ENCODE results near the gene FAM13A. TPM values are rescaled to one million over a fixed set of nuclear protein-coding genes. Genes with fewer than 3 reads are reported as not detected.

The FAM13A gene
- total and polyA plus RNA-seq, 10 of the 15 experiments (the other 5 are each of a cell fraction or from before 2014, with no cell fraction given): 0.05 to 1.8 (median 0.27) TPM; not detected in 1

- Histone ChIP-seq H3K4me3 (no peak overlapping the region), H4K20me1 (ENCODE audit: control insufficient read depth, insufficient read depth) (no peaks in the 10 kb centered on the region), H3K27me3 (replicated peaks in 1 of 2; ENCODE audit: control insufficient read depth in 2 of 2, insufficient read depth in 2 of 2, low read length in 1 of 2) (no peaks in the 10 kb centered on the region), H3K27ac (ENCODE audit: control insufficient read depth, insufficient read depth) (no peak overlapping the region), H2AFZ (ENCODE audit: control insufficient read depth, low read depth, low read length) (no peak overlapping the region), H3K36me3 (ENCODE audit: control insufficient read depth in 2 of 2, insufficient read depth in 2 of 2, low read length in 1 of 2) (no peaks in the 10 kb centered on the region; a peak in 1 of 4 replicates), H3K4me2 (ENCODE audit: control insufficient read depth, insufficient read depth) (no peak overlapping the region), H3K79me2 (ENCODE audit: control insufficient read depth, insufficient read depth, low read length) (no peaks in the 10 kb centered on the region), H3K4me1 (ENCODE audit: control insufficient read depth, insufficient read depth, low read length) (no peaks in the 10 kb centered on the region), H3K9ac (ENCODE audit: control insufficient read depth, insufficient read depth, low read length) (no peak overlapping the region), H3K9me3 (replicated peaks; ENCODE audit: control insufficient read depth, insufficient read depth, low read length) (no peaks in the 10 kb centered on the region)
- in situ Hi-C loops (cut with MboI) (no loop called here), intact Hi-C loops (cut with micrococcal nuclease; ENCODE audit: unreplicated experiment) (no loop called here)
- DNase-seq (ENCODE audit: low read depth, low spot score): no peak
- SMC1A ChIA-PET (ENCODE audit: uncharacterized antibody, unreplicated experiment): interaction anchor here (1.4 to 1.5 kb wide), 2 partner anchors 19 to 22 kb away, joined by 4 to 10 read pairs; no protein-coding TSS in a partner anchor
- no peak for ATAC-seq
- no peak for FAIRE-seq
- RAD21 ChIA-PET (ENCODE audit: unreplicated experiment): no interaction called here
- 29% methylated on average over 8 of the region's 9 CpGs for WGBS (ENCODE audit: insufficient coverage, insufficient replicate concordance, low lambda C conversion rate, missing lambda C conversion rate)
- no TSS peak for BruUV-seq (replicated peaks)
- CTCF ChIA-PET: interaction anchor here (1.3 to 3.8 kb wide), 3 partner anchors 11 to 182 kb away, joined by 4 to 14 read pairs (median 4); no protein-coding TSS in a partner anchor
- POLR2A ChIA-PET: no interaction called here
- TF ChIP-seq KLF5 (IDR thresholded peaks at IDR 0.05; ENCODE audit: partially characterized antibody): no peak
- TF ChIP-seq ZNF217 (IDR thresholded peaks at IDR 0.05): no peak
- no peak for TF ChIP-seq ZNF274 (IDR thresholded peaks at IDR 0.05; ENCODE audit: insufficient read depth, insufficient read length)
- TF ChIP-seq PRDM15 (CRISPR knock-in tag; IDR thresholded peaks at IDR 0.05): no peak
- TF ChIP-seq PBX3 (IDR thresholded peaks at IDR 0.05; ENCODE audit: insufficient replicate concordance, low read depth, low read length): no peak
- no peak for TF ChIP-seq ZBTB33 (IDR thresholded peaks at IDR 0.05)
- no peak for TF ChIP-seq FOXK2 (IDR thresholded peaks at IDR 0.05)
- TF ChIP-seq E2F4 (IDR thresholded peaks at IDR 0.05; ENCODE audit: low read depth, low read length): no peak
- TF ChIP-seq POLR2AphosphoS5 (IDR thresholded peaks at IDR 0.05; ENCODE audit: low read length): no peak
- TF ChIP-seq STAT3 (IDR thresholded peaks at IDR 0.05; ENCODE audit: low read depth, low read length): no peak
- no peak for TF ChIP-seq EP300 (IDR thresholded peaks at IDR 0.05; ENCODE audit: borderline replicate concordance in 1 of 2, control insufficient read depth in 1 of 2, low read depth in 2 of 2, low read length in 2 of 2)
- TF ChIP-seq ZNF622 (IDR thresholded peaks at IDR 0.05): no peak
- no peak for TF ChIP-seq HSF1 (IDR thresholded peaks at IDR 0.05; ENCODE audit: low read depth, low read length)
These were observed 55.1 kb downstream of the FAM13A start for GRCh38 chr4:89001647-89002445.

Data from GM12878 (cell line).